GM23338 (cell line): ENCODE results near the gene SH3TC2. TPM values are rescaled to one million over a fixed set of nuclear protein-coding genes. Genes with fewer than 3 reads are reported as not detected.

Source experiments
- ATAC-seq: fragments of 200-7000 bp; cut with Tn5 transposase; 3 replicates; pipeline ENCODE4 v1.9.1; 2020
- DNase-seq: peaks from one replicate; pipeline ENCODE4 v3.0.0-alpha.2; 2015; ENCODE audit warnings: low spot score
- H2AFZ ChIP-seq: fragments of 200-600 bp; sonication (generic); 2 replicates; pipeline ENCODE4 v1.8.0; 2016; ENCODE audit warnings: antibody characterized with exemption, mild to moderate bottlenecking, moderate library complexity
- H3F3A ChIP-seq: fragments of 200-600 bp; sonication (generic); replicated peaks from 2 replicates; pipeline ENCODE4 v1.8.0; 2017; ENCODE audit warnings: antibody characterized with exemption, mixed run types, low read depth
- H3K27ac ChIP-seq: fragments of 200-600 bp; sonication (generic); 2 replicates; pipeline ENCODE4 v1.6.1; 2016; ENCODE audit warnings: low read depth
- H3K27me3 ChIP-seq: fragments of 200-600 bp; sonication (generic); 2 replicates; pipeline ENCODE4 v1.8.0; 2016; ENCODE audit warnings: mild to moderate bottlenecking, mixed run types, moderate library complexity; ENCODE audit not compliant: insufficient read depth
- H3K36me3 ChIP-seq: fragments of 200-600 bp; sonication (generic); 2 replicates; pipeline ENCODE4 v1.8.0; 2016; ENCODE audit warnings: mild to moderate bottlenecking; ENCODE audit not compliant: insufficient read depth
- H3K4me1 ChIP-seq: fragments of 200-600 bp; sonication (generic); 2 replicates; pipeline ENCODE4 v1.8.0; 2016; ENCODE audit warnings: mild to moderate bottlenecking, moderate library complexity; ENCODE audit not compliant: insufficient read depth
- H3K4me2 ChIP-seq: fragments of 200-600 bp; sonication (generic); 2 replicates; pipeline ENCODE4 v1.7.1; 2017; ENCODE audit warnings: mixed run types
- H3K4me3 ChIP-seq: fragments of 200-600 bp; sonication (generic); 2 replicates; pipeline ENCODE4 v1.6.1; 2016; ENCODE audit warnings: mixed run types
- H3K79me2 ChIP-seq: fragments of 200-600 bp; sonication (generic); replicated peaks from 2 replicates; pipeline ENCODE4 v1.8.0; 2017; ENCODE audit warnings: mild to moderate bottlenecking; ENCODE audit not compliant: insufficient read depth
- H3K9me2 ChIP-seq: fragments of 200-600 bp; sonication (generic); 2 replicates; pipeline ENCODE4 v1.8.0; 2017; ENCODE audit not compliant: insufficient read depth
- H4K20me1 ChIP-seq: fragments of 200-600 bp; sonication (generic); replicated peaks from 2 replicates; pipeline ENCODE4 v1.8.0; 2017; ENCODE audit warnings: mild to moderate bottlenecking; ENCODE audit not compliant: insufficient read depth
- H3K27ac Mint-ChIP-seq: 2 replicates; pipeline ENCODE4 v1.8.0; 2020; ENCODE audit warnings: inconsistent platforms, mild to moderate bottlenecking, moderate library complexity, mixed read lengths
- H3K27me3 Mint-ChIP-seq: 3 replicates; pipeline ENCODE4 v1.8.0; 2022; ENCODE audit warnings: low read depth, mild to moderate bottlenecking, moderate library complexity, mixed read lengths, inconsistent platforms; ENCODE audit not compliant: insufficient read depth, poor library complexity
- H3K36me3 Mint-ChIP-seq: 3 replicates; pipeline ENCODE4 v1.8.0; 2021; ENCODE audit warnings: low read depth, mild to moderate bottlenecking, inconsistent platforms, moderate library complexity, mixed read lengths
- H3K4me1 Mint-ChIP-seq: 3 replicates; pipeline ENCODE4 v1.8.0; 2020; ENCODE audit warnings: mild to moderate bottlenecking, inconsistent platforms, mixed read lengths
- H3K4me3 Mint-ChIP-seq: 3 replicates; pipeline ENCODE4 v1.8.0; 2021; ENCODE audit warnings: moderate library complexity, mild to moderate bottlenecking, inconsistent platforms, mixed read lengths
- H3K9me3 Mint-ChIP-seq: 3 replicates; pipeline ENCODE4 v1.8.0; 2020; ENCODE audit warnings: moderate library complexity, mild to moderate bottlenecking, inconsistent platforms, mixed read lengths
- CREB1 ChIP-seq: fragments of 250-450 bp; sonication (Bioruptor Pico); IDR thresholded peaks from 2 replicates; pipeline ENCODE4 v1.5.0; 2020; ENCODE audit warnings: low read depth, mild to moderate bottlenecking, moderate library complexity
- EZH2 ChIP-seq: fragments of 200-600 bp; sonication (generic); IDR thresholded peaks from one replicate; pipeline ENCODE4 v1.8.0; 2017; ENCODE audit warnings: antibody characterized with exemption, mild to moderate bottlenecking, low read depth; ENCODE audit not compliant: unreplicated experiment
- EZH2phosphoT487 ChIP-seq: fragments of 200-600 bp; sonication (generic); IDR thresholded peaks from one replicate; pipeline ENCODE4 v1.8.1; 2018; ENCODE audit warnings: antibody characterized with exemption; ENCODE audit not compliant: unreplicated experiment
- JUNB ChIP-seq: IDR thresholded peaks from one replicate; pipeline ENCODE4 v1.6.1; 2016; ENCODE audit warnings: antibody characterized with exemption; ENCODE audit not compliant: unreplicated experiment
- STAT1 ChIP-seq: IDR thresholded peaks from one replicate; pipeline ENCODE4 v1.6.1; 2016; ENCODE audit warnings: antibody characterized with exemption; ENCODE audit not compliant: unreplicated experiment
- ZNF114 ChIP-seq: fragments of 250-450 bp; sonication (Bioruptor Pico); IDR thresholded peaks from 2 replicates; pipeline ENCODE4 v1.5.0; 2020; ENCODE audit warnings: mild to moderate bottlenecking, moderate library complexity
- ZNF331 ChIP-seq: fragments of 250-450 bp; sonication (Bioruptor Pico); IDR thresholded peaks from 2 replicates; pipeline ENCODE4 v1.5.0; 2020; ENCODE audit warnings: low read depth, mild to moderate bottlenecking, moderate library complexity
- polyA plus RNA-seq: library from polyadenylated mRNA; unstranded; fragments of >200 nt; fragmentation: Nextera tagmentation; extraction: Ambion mirVana; gene quantifications from 2 replicates; pipeline ENCODE4 v1.2.1, GENCODE V29; 2016
- total RNA-seq: library from RNA; depleted of rRNA; stranded (reverse); fragments of >200 nt; shearing (Covaris generic); gene quantifications from 2 replicates; pipeline ENCODE4 v1.2.3, GENCODE V29; 2014
- TF ChIP-seq, protein P1 (sequence below): fragments of 250-450 bp; sonication (Bioruptor Pico); IDR thresholded peaks from 2 replicates; pipeline ENCODE4 v1.5.0; 2020; ENCODE audit warnings: mild to moderate bottlenecking, moderate library complexity
- TF ChIP-seq, protein P2 (sequence below): IDR thresholded peaks from 2 replicates; pipeline ENCODE4 v1.6.1; 2016; ENCODE audit warnings: antibody characterized with exemption
- TF ChIP-seq, protein P3 (sequence below): IDR thresholded peaks from one replicate; pipeline ENCODE4 v1.6.1; 2018; ENCODE audit warnings: antibody characterized with exemption; ENCODE audit not compliant: unreplicated experiment
- TF ChIP-seq, protein P4 (sequence below), 2 experiments: fragments of 200-600 bp in 1 of 2; sonication (generic) in 1 of 2; conservative IDR thresholded peaks; 2 replicates each; pipeline versions ENCODE4 v1.5.1 to v1.6.1; 2016 to 2017; ENCODE audit warnings: antibody characterized with exemption in 2 of 2, low read depth in 2 of 2, mild to moderate bottlenecking in 2 of 2, moderate library complexity in 1 of 2

Gene SH3TC2
- total and polyA plus RNA-seq, 2 experiments from 2014 or later, result 0.10 to 0.17 TPM

DNA sequence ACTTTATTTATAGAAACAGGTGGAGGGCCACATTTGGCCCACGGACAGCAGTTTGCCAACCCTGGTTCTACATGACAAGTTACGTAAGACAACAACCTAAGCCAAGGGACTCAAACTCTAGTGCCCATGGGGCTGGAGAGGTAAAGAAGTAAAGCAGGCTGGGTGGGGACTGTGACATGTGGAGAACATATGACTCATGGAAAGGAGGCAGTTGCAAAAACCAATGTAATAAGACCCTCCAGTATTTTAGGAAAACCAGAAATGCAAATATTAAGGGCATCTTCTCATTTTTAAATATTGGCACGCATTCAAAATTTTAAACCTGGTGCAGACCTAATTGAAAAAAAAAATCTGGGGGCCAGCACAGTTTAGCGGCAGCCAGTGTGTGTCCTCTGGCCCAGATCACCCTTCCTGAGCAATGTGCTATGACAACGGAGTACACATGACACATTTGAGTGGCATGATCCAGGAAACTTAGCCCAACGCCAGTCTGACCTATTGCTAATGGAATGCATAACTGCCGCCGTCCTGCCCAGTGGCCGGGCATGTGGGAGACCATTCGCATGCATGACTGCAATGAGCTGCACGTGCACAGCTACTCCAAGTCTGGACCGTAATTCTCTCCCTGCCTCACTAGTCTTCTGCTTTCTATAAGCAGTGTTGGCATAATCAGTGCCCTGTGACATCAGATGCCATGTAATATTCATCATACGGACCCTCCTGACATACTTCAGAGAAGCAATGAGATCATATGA is 97.2 kb downstream of the SH3TC2 start:
- DNase-seq, result no peak
- TF ChIP-seq, protein P1, sequence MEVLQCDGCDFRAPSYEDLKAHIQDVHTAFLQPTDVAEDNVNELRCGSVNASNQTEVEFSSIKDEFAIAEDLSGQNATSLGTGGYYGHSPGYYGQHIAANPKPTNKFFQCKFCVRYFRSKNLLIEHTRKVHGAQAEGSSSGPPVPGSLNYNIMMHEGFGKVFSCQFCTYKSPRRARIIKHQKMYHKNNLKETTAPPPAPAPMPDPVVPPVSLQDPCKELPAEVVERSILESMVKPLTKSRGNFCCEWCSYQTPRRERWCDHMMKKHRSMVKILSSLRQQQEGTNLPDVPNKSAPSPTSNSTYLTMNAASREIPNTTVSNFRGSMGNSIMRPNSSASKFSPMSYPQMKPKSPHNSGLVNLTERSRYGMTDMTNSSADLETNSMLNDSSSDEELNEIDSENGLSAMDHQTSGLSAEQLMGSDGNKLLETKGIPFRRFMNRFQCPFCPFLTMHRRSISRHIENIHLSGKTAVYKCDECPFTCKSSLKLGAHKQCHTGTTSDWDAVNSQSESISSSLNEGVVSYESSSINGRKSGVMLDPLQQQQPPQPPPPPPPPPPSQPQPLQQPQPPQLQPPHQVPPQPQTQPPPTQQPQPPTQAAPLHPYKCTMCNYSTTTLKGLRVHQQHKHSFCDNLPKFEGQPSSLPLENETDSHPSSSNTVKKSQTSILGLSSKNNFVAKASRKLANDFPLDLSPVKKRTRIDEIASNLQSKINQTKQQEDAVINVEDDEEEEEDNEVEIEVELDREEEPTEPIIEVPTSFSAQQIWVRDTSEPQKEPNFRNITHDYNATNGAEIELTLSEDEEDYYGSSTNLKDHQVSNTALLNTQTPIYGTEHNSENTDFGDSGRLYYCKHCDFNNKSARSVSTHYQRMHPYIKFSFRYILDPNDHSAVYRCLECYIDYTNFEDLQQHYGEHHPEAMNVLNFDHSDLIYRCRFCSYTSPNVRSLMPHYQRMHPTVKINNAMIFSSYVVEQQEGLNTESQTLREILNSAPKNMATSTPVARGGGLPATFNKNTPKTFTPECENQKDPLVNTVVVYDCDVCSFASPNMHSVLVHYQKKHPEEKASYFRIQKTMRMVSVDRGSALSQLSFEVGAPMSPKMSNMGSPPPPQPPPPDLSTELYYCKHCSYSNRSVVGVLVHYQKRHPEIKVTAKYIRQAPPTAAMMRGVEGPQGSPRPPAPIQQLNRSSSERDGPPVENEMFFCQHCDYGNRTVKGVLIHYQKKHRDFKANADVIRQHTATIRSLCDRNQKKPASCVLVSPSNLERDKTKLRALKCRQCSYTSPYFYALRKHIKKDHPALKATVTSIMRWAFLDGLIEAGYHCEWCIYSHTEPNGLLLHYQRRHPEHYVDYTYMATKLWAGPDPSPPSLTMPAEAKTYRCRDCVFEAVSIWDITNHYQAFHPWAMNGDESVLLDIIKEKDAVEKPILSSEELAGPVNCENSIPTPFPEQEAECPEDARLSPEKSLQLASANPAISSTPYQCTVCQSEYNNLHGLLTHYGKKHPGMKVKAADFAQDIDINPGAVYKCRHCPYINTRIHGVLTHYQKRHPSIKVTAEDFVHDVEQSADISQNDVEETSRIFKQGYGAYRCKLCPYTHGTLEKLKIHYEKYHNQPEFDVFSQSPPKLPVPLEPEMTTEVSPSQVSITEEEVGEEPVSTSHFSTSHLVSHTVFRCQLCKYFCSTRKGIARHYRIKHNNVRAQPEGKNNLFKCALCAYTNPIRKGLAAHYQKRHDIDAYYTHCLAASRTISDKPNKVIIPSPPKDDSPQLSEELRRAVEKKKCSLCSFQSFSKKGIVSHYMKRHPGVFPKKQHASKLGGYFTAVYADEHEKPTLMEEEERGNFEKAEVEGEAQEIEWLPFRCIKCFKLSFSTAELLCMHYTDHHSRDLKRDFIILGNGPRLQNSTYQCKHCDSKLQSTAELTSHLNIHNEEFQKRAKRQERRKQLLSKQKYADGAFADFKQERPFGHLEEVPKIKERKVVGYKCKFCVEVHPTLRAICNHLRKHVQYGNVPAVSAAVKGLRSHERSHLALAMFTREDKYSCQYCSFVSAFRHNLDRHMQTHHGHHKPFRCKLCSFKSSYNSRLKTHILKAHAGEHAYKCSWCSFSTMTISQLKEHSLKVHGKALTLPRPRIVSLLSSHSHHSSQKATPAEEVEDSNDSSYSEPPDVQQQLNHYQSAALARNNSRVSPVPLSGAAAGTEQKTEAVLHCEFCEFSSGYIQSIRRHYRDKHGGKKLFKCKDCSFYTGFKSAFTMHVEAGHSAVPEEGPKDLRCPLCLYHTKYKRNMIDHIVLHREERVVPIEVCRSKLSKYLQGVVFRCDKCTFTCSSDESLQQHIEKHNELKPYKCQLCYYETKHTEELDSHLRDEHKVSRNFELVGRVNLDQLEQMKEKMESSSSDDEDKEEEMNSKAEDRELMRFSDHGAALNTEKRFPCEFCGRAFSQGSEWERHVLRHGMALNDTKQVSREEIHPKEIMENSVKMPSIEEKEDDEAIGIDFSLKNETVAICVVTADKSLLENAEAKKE (CRISPR knock-in tag), result no peak
- TF ChIP-seq ZNF114 (CRISPR knock-in tag), result no peak
- TF ChIP-seq, protein P2, sequence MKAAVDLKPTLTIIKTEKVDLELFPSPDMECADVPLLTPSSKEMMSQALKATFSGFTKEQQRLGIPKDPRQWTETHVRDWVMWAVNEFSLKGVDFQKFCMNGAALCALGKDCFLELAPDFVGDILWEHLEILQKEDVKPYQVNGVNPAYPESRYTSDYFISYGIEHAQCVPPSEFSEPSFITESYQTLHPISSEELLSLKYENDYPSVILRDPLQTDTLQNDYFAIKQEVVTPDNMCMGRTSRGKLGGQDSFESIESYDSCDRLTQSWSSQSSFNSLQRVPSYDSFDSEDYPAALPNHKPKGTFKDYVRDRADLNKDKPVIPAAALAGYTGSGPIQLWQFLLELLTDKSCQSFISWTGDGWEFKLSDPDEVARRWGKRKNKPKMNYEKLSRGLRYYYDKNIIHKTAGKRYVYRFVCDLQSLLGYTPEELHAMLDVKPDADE, result no peak
- TF ChIP-seq, protein P3, sequence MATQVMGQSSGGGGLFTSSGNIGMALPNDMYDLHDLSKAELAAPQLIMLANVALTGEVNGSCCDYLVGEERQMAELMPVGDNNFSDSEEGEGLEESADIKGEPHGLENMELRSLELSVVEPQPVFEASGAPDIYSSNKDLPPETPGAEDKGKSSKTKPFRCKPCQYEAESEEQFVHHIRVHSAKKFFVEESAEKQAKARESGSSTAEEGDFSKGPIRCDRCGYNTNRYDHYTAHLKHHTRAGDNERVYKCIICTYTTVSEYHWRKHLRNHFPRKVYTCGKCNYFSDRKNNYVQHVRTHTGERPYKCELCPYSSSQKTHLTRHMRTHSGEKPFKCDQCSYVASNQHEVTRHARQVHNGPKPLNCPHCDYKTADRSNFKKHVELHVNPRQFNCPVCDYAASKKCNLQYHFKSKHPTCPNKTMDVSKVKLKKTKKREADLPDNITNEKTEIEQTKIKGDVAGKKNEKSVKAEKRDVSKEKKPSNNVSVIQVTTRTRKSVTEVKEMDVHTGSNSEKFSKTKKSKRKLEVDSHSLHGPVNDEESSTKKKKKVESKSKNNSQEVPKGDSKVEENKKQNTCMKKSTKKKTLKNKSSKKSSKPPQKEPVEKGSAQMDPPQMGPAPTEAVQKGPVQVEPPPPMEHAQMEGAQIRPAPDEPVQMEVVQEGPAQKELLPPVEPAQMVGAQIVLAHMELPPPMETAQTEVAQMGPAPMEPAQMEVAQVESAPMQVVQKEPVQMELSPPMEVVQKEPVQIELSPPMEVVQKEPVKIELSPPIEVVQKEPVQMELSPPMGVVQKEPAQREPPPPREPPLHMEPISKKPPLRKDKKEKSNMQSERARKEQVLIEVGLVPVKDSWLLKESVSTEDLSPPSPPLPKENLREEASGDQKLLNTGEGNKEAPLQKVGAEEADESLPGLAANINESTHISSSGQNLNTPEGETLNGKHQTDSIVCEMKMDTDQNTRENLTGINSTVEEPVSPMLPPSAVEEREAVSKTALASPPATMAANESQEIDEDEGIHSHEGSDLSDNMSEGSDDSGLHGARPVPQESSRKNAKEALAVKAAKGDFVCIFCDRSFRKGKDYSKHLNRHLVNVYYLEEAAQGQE, result no peak
- TF ChIP-seq JUNB, result no peak
- no peak for TF ChIP-seq ZNF331 (CRISPR knock-in tag)
- no peak for TF ChIP-seq STAT1
- no peak for TF ChIP-seq CREB1
- TF ChIP-seq, protein P4, sequence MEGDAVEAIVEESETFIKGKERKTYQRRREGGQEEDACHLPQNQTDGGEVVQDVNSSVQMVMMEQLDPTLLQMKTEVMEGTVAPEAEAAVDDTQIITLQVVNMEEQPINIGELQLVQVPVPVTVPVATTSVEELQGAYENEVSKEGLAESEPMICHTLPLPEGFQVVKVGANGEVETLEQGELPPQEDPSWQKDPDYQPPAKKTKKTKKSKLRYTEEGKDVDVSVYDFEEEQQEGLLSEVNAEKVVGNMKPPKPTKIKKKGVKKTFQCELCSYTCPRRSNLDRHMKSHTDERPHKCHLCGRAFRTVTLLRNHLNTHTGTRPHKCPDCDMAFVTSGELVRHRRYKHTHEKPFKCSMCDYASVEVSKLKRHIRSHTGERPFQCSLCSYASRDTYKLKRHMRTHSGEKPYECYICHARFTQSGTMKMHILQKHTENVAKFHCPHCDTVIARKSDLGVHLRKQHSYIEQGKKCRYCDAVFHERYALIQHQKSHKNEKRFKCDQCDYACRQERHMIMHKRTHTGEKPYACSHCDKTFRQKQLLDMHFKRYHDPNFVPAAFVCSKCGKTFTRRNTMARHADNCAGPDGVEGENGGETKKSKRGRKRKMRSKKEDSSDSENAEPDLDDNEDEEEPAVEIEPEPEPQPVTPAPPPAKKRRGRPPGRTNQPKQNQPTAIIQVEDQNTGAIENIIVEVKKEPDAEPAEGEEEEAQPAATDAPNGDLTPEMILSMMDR (conservative IDR thresholded peaks at IDR 0.05; ENCODE audit: low read depth in 2 of 2), result no peak
- no peak for TF ChIP-seq EZH2
- no peak for TF ChIP-seq EZH2phosphoT487
- H2AFZ ChIP-seq, result no peak overlapping the region
- H3K36me3 Mint-ChIP-seq, result no peaks in the 10 kb centered on the region
- peaks cover 19% of the 10 kb centered on the region for H3K4me1 Mint-ChIP-seq
- no peak overlapping the region for H3K27ac Mint-ChIP-seq
- H3K27me3 ChIP-seq, result no peaks in the 10 kb centered on the region
- H3K4me3 ChIP-seq, result no peak overlapping the region
- no peaks in the 10 kb centered on the region for H3K79me2 ChIP-seq
- no peak for ATAC-seq
- H3K4me2 ChIP-seq, result no peak overlapping the region
- no peaks in the 10 kb centered on the region for H3K27me3 Mint-ChIP-seq
- peaks cover 9% of the 10 kb centered on the region for H3K4me1 ChIP-seq
- H3K9me2 ChIP-seq, result no peaks in the 10 kb centered on the region
- H3K27ac ChIP-seq, result no peak overlapping the region
- no peaks in the 10 kb centered on the region for H3F3A ChIP-seq
- H3K4me3 Mint-ChIP-seq, result no peak overlapping the region
- H3K9me3 Mint-ChIP-seq, result no peaks in the 10 kb centered on the region
- H4K20me1 ChIP-seq, result no peaks in the 10 kb centered on the region
- no peaks in the 10 kb centered on the region for H3K36me3 ChIP-seq
